NB4 (cell line): ENCODE data around the gene CHML.

Experiments used
- DNase-seq: peaks from one replicate; pipeline ENCODE4 v3.0.0; 2010; ENCODE audit warnings: low read depth
- H3K4me3 ChIP-seq: one replicate; pipeline ENCODE4 v1.5.1; 2011; ENCODE audit warnings: mild to moderate bottlenecking, low read depth, low read length, moderate library complexity
- MYC ChIP-seq: IDR thresholded peaks from 2 replicates; pipeline ENCODE4 v1.6.1; 2011; ENCODE audit warnings: low read depth, low read length
- POLR2A ChIP-seq: IDR thresholded peaks from 2 replicates; pipeline ENCODE4 v1.6.1; 2011; ENCODE audit warnings: mild to moderate bottlenecking; ENCODE audit not compliant: insufficient read length; ENCODE audit errors: extremely low read depth
- TF ChIP-seq, protein P1 (sequence below): IDR thresholded peaks from one replicate; pipeline ENCODE4 v1.5.1; 2012; ENCODE audit warnings: low read depth, low read length
- TF ChIP-seq, protein P2 (sequence below): IDR thresholded peaks from 2 replicates; pipeline ENCODE4 v1.6.1; 2011; ENCODE audit warnings: low read depth, low read length

The CHML gene

DNA sequence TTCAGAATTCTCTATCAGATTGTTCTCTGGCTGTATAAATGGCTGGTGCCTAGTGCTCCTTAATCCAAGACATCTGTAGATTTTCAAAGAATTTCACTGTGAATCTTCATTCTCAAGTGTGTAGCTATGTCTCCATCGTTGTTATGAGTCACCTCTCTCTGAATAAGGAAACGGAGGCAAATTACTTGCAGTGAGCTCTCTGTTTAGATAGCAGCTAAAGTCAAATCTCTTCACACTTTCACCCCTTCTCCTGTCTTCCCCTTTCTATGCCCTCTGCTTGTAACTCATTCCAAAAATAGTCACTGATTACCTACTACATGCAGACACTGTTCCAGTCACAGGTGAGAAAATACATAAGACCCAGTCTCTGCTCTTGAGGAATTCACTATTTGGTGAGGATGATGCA is 39.7 kb downstream of the CHML start:
- DNase-seq, result peak; percentile 7
- TF ChIP-seq, protein P1, sequence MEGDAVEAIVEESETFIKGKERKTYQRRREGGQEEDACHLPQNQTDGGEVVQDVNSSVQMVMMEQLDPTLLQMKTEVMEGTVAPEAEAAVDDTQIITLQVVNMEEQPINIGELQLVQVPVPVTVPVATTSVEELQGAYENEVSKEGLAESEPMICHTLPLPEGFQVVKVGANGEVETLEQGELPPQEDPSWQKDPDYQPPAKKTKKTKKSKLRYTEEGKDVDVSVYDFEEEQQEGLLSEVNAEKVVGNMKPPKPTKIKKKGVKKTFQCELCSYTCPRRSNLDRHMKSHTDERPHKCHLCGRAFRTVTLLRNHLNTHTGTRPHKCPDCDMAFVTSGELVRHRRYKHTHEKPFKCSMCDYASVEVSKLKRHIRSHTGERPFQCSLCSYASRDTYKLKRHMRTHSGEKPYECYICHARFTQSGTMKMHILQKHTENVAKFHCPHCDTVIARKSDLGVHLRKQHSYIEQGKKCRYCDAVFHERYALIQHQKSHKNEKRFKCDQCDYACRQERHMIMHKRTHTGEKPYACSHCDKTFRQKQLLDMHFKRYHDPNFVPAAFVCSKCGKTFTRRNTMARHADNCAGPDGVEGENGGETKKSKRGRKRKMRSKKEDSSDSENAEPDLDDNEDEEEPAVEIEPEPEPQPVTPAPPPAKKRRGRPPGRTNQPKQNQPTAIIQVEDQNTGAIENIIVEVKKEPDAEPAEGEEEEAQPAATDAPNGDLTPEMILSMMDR, result no peak
- TF ChIP-seq MYC (no peak), POLR2A (no peak)
- TF ChIP-seq, protein P2, sequence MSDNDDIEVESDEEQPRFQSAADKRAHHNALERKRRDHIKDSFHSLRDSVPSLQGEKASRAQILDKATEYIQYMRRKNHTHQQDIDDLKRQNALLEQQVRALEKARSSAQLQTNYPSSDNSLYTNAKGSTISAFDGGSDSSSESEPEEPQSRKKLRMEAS, result no peak
- H3K4me3 ChIP-seq, result no peak overlapping the region

DNA sequence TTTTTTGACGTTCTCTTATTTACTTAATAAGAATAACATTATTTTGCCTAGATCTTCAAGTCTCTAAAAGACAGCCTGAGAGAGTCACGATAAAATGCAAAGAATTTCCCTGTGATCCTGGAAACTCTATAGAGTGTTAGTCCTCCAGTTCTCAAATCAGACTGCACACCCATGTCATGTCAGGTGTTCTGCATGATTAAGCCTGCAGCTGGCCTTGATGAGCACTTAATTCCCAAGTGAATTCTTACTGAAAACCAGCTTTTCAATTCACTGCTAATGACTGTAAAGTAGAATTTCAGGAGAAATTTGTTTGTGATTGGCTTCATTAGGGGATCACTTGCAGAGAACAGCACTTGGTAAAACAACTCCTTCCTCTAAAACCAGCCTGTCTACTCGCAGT is 41.9 kb downstream of the CHML start:
- H3K4me3 ChIP-seq, result no peak overlapping the region
- TF ChIP-seq POLR2A, result no peak
- TF ChIP-seq, protein P2, result no peak
- TF ChIP-seq, protein P1, result no peak
- no peak for TF ChIP-seq MYC
- no peak for DNase-seq

GRCh38 chr1:241596633-241597032 is 43.5 kb downstream of the CHML start:
- no peak overlapping the region for H3K4me3 ChIP-seq

DNA sequence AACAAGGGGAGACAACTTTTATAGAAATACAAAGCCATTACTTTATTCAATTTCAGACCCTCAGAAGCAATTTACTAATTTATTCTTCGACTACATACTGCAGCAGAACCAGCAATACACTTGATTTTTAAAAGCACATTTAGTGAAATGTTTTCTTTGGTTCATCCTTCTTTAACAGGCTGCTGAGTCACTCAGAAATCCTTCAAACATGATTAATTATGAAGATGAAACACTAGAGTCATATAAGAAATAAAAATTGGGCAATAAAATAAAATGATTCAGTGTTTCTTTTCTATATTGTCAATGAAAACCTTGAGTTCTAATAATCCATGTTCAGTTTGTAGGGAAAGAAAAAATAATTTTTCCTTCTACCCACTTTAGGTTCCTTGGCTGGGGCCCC is 47.0 kb downstream of the CHML start:
- no peak for TF ChIP-seq POLR2A
- TF ChIP-seq MYC, result no peak
- TF ChIP-seq, protein P1, result no peak
- TF ChIP-seq, protein P2, result no peak
- DNase-seq, result no peak
- no peak overlapping the region for H3K4me3 ChIP-seq

More at GRCh38 chr1:241596633-241597032, 43.5 kb downstream of the CHML start:
- TF ChIP-seq, protein P1, result no peak
- TF ChIP-seq POLR2A (no peak), MYC (no peak)
- TF ChIP-seq, protein P2, result no peak
- no peak for DNase-seq

DNA sequence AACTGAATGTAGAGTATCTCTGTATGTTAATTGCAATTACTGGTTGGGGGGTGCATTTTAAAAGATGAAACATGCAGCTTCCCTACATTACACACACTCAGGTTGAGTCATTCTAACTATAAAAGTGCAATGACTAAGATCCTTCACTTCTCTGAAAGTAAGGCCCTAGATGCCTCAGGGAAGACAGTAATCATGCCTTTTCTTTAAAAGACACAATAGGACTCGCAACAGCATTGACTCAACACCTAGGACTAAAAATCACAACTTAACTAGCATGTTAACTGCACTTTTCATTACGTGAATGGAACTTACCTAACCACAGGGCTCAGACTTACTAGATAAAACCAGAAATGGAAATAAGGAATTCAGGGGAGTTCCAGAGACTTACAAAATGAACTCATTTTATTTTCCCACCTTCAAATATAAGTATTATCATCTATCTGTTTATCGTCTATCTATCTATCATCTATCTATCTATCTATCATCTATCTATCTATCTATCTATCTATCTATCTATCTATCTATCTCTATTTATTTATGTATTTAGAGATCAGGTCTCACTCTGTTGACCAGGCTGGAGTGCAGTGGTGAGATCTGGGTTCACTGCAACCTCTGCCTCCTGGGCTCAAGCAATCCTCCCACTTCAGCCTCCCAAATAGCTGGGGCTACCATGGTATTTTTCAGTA is 47.8 kb downstream of the CHML start:
- peak; percentile 40 for DNase-seq
- no peak overlapping the region for H3K4me3 ChIP-seq
- no peak for TF ChIP-seq POLR2A
- TF ChIP-seq, protein P2, result no peak
- no peak for TF ChIP-seq MYC
- TF ChIP-seq, protein P1, result no peak
